ENCODE results near the gene MARCHF10. TPM values are rescaled to one million over a fixed set of nuclear protein-coding genes. Genes with fewer than 3 reads are reported as not detected.

MARCHF10 gene
- total and polyA plus RNA-seq, 9 of the 15 experiments (the other 6 are each of a cell fraction or from before 2014, with no cell fraction given): not detected

DNA sequence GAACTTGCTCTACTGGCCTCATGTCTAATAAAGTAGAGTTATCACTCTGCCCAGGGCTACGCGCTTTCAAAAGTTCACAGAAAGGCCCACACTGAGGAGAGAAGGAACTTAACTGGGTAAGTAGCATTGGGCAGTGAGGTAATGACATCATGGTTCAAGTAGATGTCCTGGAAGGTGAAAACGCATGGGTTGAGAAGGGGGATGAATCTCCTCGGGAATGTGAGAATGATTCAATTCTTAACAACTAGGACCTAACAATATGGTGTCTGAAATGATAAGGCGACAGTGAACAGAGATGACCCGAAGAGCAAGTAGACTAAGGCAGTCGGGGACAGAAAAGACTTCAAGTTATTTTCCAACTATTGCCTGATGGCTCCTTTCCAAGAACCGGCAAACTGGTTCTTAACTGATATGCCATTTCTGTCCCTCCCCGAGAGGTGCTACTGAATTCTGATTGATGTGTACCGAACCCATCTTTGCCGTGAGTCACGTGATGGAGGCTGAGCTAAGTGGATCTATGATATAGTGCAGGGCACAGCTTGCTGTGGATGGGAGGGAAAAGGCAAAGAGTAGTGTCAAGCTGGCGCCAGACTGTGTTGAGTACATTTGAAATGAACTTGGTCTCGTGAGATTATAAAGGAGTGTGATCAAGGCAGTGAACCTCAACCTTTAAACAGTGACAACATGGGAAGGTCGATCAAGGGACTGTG lies 44.1 kb downstream of the MARCHF10 start (continued):
- TF ChIP-seq, protein P1, sequence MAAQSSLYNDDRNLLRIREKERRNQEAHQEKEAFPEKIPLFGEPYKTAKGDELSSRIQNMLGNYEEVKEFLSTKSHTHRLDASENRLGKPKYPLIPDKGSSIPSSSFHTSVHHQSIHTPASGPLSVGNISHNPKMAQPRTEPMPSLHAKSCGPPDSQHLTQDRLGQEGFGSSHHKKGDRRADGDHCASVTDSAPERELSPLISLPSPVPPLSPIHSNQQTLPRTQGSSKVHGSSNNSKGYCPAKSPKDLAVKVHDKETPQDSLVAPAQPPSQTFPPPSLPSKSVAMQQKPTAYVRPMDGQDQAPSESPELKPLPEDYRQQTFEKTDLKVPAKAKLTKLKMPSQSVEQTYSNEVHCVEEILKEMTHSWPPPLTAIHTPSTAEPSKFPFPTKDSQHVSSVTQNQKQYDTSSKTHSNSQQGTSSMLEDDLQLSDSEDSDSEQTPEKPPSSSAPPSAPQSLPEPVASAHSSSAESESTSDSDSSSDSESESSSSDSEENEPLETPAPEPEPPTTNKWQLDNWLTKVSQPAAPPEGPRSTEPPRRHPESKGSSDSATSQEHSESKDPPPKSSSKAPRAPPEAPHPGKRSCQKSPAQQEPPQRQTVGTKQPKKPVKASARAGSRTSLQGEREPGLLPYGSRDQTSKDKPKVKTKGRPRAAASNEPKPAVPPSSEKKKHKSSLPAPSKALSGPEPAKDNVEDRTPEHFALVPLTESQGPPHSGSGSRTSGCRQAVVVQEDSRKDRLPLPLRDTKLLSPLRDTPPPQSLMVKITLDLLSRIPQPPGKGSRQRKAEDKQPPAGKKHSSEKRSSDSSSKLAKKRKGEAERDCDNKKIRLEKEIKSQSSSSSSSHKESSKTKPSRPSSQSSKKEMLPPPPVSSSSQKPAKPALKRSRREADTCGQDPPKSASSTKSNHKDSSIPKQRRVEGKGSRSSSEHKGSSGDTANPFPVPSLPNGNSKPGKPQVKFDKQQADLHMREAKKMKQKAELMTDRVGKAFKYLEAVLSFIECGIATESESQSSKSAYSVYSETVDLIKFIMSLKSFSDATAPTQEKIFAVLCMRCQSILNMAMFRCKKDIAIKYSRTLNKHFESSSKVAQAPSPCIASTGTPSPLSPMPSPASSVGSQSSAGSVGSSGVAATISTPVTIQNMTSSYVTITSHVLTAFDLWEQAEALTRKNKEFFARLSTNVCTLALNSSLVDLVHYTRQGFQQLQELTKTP (IDR thresholded peaks at IDR 0.05; ENCODE audit: low read depth in 1 of 2, partially characterized antibody in 2 of 2): peak in 1 of 2 experiments; percentile 80
- TF ChIP-seq CC2D1A (IDR thresholded peaks at IDR 0.05) (no peak), TEAD1 (CRISPR knock-in tag; IDR thresholded peaks at IDR 0.05) (no peak), ELF2 (CRISPR knock-in tag; IDR thresholded peaks at IDR 0.05) (no peak), FOXA1 (IDR thresholded peaks at IDR 0.05; ENCODE audit: borderline replicate concordance) (no peak), RAD51 (IDR thresholded peaks at IDR 0.05; ENCODE audit: borderline replicate concordance, low read depth) (peak; percentile 80), ARNT (IDR thresholded peaks at IDR 0.05) (no peak), TOE1 (IDR thresholded peaks at IDR 0.05; ENCODE audit: borderline replicate concordance) (peak; percentile 81; the same call in 1 of the 2 replicates), TOE1 (CRISPR knock-in tag; IDR thresholded peaks at IDR 0.05; ENCODE audit: borderline replicate concordance, low read depth) (no peak), ATF7 (IDR thresholded peaks at IDR 0.05) (peak; percentile 78), FOXP1 (CRISPR knock-in tag; IDR thresholded peaks at IDR 0.05) (no peak), NR4A1 (CRISPR knock-in tag; IDR thresholded peaks at IDR 0.05) (no peak), NR4A1 (tag; IDR thresholded peaks at IDR 0.05) (no peak), OTX1 (CRISPR knock-in tag; IDR thresholded peaks at IDR 0.05) (no peak), EGR1 (conservative IDR thresholded peaks at IDR 0.05) (no peak), ZNF280B (CRISPR knock-in tag; IDR thresholded peaks at IDR 0.05) (no peak), USF1 (CRISPR knock-in tag; IDR thresholded peaks at IDR 0.05) (peak; percentile 70)
- TF ChIP-seq, protein P2, sequence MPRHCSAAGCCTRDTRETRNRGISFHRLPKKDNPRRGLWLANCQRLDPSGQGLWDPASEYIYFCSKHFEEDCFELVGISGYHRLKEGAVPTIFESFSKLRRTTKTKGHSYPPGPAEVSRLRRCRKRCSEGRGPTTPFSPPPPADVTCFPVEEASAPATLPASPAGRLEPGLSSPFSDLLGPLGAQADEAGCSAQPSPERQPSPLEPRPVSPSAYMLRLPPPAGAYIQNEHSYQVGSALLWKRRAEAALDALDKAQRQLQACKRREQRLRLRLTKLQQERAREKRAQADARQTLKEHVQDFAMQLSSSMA (CRISPR knock-in tag; IDR thresholded peaks at IDR 0.05): no peak
- TF ChIP-seq, protein P3, sequence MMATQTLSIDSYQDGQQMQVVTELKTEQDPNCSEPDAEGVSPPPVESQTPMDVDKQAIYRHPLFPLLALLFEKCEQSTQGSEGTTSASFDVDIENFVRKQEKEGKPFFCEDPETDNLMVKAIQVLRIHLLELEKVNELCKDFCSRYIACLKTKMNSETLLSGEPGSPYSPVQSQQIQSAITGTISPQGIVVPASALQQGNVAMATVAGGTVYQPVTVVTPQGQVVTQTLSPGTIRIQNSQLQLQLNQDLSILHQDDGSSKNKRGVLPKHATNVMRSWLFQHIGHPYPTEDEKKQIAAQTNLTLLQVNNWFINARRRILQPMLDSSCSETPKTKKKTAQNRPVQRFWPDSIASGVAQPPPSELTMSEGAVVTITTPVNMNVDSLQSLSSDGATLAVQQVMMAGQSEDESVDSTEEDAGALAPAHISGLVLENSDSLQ (IDR thresholded peaks at IDR 0.05): 0 out of 2 replicates have a peak, but pooled peaks have one; percentile 19

Measured in K562 (cell line).